ENCODE data around the gene FASTK.
A peak's percentile ranks its signal among the peaks of the same experiment; 100 is the strongest.

Gene FASTK, protein sequence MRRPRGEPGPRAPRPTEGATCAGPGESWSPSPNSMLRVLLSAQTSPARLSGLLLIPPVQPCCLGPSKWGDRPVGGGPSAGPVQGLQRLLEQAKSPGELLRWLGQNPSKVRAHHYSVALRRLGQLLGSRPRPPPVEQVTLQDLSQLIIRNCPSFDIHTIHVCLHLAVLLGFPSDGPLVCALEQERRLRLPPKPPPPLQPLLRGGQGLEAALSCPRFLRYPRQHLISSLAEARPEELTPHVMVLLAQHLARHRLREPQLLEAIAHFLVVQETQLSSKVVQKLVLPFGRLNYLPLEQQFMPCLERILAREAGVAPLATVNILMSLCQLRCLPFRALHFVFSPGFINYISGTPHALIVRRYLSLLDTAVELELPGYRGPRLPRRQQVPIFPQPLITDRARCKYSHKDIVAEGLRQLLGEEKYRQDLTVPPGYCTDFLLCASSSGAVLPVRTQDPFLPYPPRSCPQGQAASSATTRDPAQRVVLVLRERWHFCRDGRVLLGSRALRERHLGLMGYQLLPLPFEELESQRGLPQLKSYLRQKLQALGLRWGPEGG

DNA sequence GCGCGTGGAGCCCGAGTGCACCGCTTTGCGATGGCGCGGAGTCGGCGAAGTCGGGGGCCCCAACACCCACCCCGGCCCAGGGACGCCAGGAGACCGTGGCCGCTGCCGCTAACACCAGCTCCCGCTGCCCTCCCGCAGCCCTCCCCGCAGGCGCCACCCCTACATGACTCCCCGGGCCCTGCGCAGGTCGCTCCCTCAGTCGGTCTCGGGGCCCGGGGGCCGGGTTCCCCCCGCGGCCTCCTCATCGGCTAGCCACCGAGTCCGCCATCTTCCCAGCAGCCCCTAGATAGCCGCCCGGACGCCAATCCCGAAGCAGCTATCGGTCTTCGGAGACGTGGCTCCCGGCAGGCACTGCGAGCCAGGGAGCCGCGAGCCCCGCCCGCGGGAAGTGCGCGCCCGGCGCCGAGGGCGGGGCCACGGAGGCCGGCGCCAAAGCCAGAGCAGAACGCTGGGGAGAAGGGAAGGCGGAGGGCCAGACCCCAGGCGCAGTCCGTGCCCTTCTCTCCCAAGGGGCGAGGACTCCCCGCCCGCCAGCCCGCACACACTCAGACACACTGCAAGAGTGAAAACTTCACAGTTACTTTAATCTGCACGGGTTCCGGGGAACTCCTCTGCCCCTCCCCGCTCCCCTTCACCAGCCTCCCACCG is at the start of gene FASTK:
Gene FASTK (minus strand): TSS at position 288 of the 648 bp plus-strand sequence. CDS start 43 bp downstream, at position 245.
- DNase-seq (ENCODE audit: low read depth in 2 of 2): peak; percentile 79 to 81

DNA sequence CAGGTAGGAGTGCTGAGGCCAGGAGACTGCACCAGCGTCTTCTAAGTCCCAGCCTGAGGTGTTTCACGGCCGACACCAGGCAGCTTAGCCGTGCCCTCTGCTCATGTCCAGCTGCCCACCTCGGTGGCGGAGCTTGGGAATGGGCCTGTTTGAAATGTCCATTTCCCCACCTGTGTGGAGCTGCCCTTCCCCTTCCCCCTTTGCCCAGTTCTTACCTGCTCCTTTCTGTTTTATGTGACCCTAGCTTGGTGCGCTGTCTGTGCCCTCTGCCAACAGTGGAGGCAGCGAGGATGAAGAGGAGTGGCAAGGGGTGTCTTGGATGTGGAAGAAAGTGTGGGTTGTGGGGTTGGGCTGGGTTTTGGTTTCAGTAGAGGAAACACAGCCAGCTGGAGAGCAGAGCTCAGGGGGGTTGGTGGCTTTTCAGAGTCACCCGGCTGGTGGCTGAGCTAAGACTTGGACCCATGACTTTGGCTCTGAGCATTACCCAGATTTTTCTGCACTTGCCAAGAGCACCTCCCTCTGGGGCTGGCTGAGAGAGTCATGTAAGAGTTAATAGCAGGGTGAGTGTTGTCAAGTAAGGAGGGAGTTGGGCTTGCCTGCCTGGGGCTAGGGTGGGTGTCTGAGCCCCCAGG is 49.5 kb upstream of the FASTK start:
- no peak for DNase-seq (ENCODE audit: low read depth in 2 of 2)

DNA sequence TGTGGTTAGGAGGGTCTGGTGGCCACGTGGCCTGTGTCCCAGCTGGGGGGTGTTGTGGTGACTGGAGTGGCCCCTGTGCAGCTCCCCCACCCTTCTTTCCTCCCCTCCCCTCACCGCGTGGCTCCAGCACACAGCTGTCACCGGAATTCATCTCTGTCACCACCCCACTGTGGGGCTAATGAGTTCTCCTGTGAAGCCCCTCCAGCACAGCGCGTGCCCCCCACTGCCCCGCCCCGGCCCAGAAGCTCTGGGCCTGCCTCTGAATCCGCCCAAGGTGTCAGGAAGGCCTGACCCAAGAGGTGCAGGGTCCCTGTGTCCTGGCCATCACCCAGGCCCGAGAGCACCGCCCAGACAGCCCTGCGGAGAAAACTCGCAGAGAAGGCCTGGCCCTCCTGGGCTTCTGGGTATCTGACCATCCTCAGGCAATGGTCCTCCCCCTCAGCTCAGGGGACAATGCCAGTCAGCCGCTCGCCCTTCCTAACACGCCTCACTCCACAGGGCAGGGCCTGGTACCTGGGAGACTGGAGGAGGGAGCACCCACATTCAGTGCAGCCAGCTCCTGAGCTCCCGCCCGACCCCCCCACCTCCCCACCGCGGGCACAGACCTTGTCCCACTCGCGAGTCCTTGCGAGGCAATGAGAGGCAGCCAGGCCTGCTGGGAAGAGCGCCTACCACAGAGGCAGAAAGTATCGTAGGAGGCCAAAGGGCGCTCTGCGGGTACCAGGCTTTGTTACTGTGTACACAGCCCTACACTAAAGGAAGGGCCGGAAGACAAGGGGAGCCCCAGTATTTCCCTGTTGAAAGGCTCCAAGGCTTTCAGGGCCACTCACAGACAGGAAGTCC is 48.7 kb upstream of the FASTK start:
- DNase-seq (ENCODE audit: low read depth in 2 of 2): no peak

DNA sequence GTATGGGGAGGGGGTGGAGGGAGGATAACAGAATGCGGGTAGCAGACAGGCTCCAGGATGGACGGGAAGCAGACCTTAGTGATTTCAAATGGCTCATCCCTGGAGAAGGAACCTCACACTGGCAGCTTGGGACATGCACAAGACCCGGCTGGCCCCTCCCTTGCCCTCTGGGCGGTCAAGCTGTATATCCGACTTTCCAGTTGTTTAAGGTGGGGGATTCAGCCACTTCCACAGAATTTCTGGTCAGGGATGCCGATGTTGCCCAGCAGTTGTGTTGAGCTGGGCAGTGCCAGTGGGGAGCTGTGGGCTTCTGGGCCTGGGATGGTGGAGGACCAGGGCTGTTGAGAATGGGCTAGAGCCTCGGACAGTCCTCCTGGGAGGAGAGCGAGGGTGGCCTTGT is 48.1 kb upstream of the FASTK start:
- DNase-seq (ENCODE audit: low read depth in 2 of 2): no peak

DNA sequence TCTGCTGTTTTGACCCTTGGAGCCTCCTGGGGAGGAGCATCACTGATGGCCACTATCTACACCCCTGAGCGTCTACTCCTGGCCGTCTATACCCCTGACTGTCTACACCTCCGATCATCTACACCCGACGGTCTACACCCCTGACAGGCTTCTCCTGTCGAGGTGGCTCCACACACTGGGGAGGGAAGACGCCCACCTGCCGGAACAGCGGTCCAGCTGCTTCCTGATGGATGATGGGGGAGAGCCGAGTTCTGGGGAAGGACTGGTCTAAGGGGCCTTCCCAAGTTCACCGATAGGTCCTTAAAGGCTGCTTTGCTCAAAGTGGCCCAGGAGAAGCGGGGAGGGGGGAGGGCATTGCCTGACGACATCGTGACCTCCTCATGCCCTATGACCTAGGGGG is 47.5 kb upstream of the FASTK start:
- no peak for DNase-seq (ENCODE audit: low read depth in 2 of 2)

- no peak for DNase-seq (ENCODE audit: low read depth in 2 of 2)
Measured at GRCh38 chr7:151126491-151127137, 46.0 kb upstream of the FASTK start.

- DNase-seq (ENCODE audit: low read depth in 2 of 2): no peak
Measured at GRCh38 chr7:151125846-151126481, 45.4 kb upstream of the FASTK start.

- DNase-seq (ENCODE audit: low read depth in 2 of 2): no peak
Measured at GRCh38 chr7:151125470-151125845, 44.8 kb upstream of the FASTK start.

- no peak for DNase-seq (ENCODE audit: low read depth in 2 of 2)
Measured at GRCh38 chr7:151124899-151125399, 44.3 kb upstream of the FASTK start.

- no peak for DNase-seq (ENCODE audit: low read depth in 2 of 2)
Measured at GRCh38 chr7:151124481-151124880, 43.9 kb upstream of the FASTK start.

GRCh38 chr7:151123822-151124464 is 43.3 kb upstream of the FASTK start:
- DNase-seq (ENCODE audit: low read depth in 2 of 2): peak; percentile 64 to 76

DNA sequence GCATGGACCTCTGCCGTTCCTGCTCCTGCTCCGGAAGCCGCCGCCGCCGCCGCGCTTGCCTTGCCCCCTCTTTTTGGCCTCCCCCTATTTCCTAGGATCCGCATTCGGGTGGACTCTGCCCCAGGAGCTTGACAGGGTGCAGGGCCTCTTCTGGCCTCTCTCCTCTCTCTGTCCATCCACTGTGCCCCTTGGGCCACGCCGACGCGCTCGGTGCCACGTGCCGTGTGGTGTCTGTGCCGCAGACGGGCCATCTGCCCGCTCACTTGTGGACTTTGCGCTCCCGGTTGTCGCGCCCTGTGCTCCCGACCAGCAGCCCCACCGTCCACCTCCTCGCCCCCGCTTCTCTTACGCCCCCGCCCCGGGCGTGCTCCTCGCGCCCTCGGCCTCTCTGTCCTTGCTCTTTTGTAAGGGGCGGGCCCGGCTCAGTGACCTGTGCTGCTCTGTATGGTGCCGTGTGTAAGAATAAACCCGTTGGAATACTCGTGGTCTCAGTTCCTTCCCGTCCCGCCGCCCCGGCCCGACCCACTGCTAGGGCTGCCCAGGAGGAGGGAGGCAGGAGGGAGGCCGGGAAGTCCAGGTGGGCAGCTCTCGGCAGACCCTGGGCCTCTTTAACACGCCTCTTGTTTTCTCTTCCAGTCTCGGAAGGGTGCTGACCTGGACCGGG is 42.7 kb upstream of the FASTK start:
- DNase-seq (ENCODE audit: low read depth in 2 of 2): no peak

DNA sequence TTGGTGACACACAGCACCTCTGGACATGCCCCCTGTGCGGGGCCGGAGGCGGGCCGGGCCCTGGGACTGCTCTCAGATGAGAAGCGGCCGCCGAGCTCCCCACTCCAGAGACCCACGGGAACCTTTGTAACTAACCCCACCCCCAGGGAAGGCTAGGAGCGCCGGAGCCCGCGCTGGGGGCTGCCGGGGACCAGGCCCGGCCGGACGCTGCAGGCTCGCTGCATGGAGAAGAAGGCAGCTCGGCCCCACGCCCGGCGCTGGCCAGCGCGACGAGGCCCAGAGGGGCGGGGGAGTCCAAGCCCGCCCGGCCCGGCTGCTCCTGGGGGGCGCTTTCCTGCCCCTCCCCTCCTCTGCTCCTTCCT is 42.2 kb upstream of the FASTK start:
- DNase-seq (ENCODE audit: low read depth in 2 of 2): no peak

- no peak for DNase-seq (ENCODE audit: low read depth in 2 of 2)
Measured at GRCh38 chr7:151122276-151122675, 41.7 kb upstream of the FASTK start.

GRCh38 chr7:151121380-151122170 is 41.0 kb upstream of the FASTK start:
- DNase-seq (ENCODE audit: low read depth in 2 of 2): no peak

DNA sequence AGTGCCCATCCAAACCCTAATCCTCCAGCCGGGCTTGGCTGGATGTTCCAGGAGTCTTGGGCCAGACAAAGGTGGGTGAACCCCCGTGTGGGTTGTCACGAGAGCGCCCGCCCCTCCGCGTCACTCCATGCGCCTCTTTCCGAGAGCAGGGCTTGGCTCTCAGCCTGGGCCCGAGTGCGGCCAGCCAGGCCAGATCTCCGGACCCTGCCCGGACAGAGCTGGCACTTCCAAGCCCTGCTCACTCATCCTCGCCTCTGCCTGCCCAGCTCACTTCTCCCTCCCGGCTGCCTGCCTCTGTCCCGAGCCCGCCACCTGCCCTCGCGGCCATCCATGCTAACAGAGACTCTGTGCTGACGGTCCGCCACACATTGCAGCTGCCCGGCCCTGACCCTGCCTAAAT is 40.3 kb upstream of the FASTK start:
- DNase-seq (ENCODE audit: low read depth in 2 of 2): no peak

GRCh38 chr7:151119902-151120301 is 39.3 kb upstream of the FASTK start:
- DNase-seq (ENCODE audit: low read depth in 2 of 2): no peak

DNA sequence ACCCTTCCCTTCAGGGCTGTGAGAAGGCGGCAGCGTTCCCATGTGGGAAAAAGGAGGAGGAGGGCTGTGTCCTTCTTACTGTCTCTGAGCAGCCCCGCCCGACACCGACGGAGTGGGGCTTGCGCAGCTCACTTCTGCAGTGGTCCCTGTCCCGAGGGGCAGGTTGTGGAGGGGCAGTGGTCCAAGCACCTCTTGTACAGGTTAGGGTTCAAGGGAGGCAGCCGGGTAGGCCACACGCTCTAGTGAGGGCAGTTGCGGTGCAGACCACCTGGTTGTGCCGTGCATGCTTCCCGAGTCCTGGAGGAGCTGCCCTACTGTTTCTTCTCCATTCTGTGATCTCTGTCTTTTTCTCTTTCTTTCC is 38.4 kb upstream of the FASTK start:
- DNase-seq (ENCODE audit: low read depth in 2 of 2): no peak
